Central memory CD4-positive, alpha-beta T cell (primary cell): ENCODE results near the gene MYCN.
"Not testable (repeated sequence)": the region's sequence is repeated elsewhere in the genome, so short reads cannot be mapped to it uniquely, and the experiment has no call there.

ENCODE experiments used
- DNase-seq: peaks from one replicate; pipeline ENCODE4 v3.0.0; 2022
- total RNA-seq, 3 experiments: gene quantifications; one replicate each; lab custom pipeline; 2026; lab: John Stamatoyannopoulos, UW

The MYCN gene
- total RNA-seq = 0 to 0.04 (median 0) reads per million in 3 experiments

GRCh38 chr2:15939854-15940660 is at the start of gene MYCN:
Gene MYCN, plus strand, starts transcription at chr2:15940550. Its CDS starts 1,515 bp downstream, at chr2:15942065.
- peak; percentile 25 for DNase-seq

- no peak for DNase-seq
Measured at GRCh38 chr2:15890936-15891905, 49.1 kb upstream of the MYCN start.

- no peak for DNase-seq
Measured at GRCh38 chr2:15892151-15892880, 48.0 kb upstream of the MYCN start.

GRCh38 chr2:15893085-15893484 is 47.3 kb upstream of the MYCN start:
- no peak for DNase-seq

GRCh38 chr2:15893689-15894480 is 46.5 kb upstream of the MYCN start:
- DNase-seq = no peak

GRCh38 chr2:15894481-15895144 is 45.7 kb upstream of the MYCN start:
- no peak for DNase-seq

- DNase-seq = no peak
Measured at GRCh38 chr2:15895615-15896469, 44.5 kb upstream of the MYCN start.

GRCh38 chr2:15896859-15897258 is 43.5 kb upstream of the MYCN start:
- no peak for DNase-seq

- DNase-seq = no peak
Measured at GRCh38 chr2:15897431-15898098, 42.8 kb upstream of the MYCN start.

GRCh38 chr2:15899327-15899612 is 41.1 kb upstream of the MYCN start:
- no peak for DNase-seq

- DNase-seq = no peak
Measured at GRCh38 chr2:15899751-15900493, 40.4 kb upstream of the MYCN start.

GRCh38 chr2:15901095-15901807 is 39.1 kb upstream of the MYCN start:
- DNase-seq = no peak

- DNase-seq = no peak
Measured at GRCh38 chr2:15901808-15902130, 38.6 kb upstream of the MYCN start.

- not testable (repeated sequence) for DNase-seq
Measured at GRCh38 chr2:15903910-15904309, 36.4 kb upstream of the MYCN start.

- no peak for DNase-seq
Measured at GRCh38 chr2:15905267-15905645, 35.1 kb upstream of the MYCN start.

GRCh38 chr2:15905986-15906491 is 34.3 kb upstream of the MYCN start:
- no peak for DNase-seq

GRCh38 chr2:15906778-15907177 is 33.6 kb upstream of the MYCN start:
- no peak for DNase-seq

GRCh38 chr2:15907461-15908324 is 32.7 kb upstream of the MYCN start:
- DNase-seq = no peak
